SK-N-SH (cell line): ENCODE measurements around the gene S100A10. TPM values are rescaled to one million over a fixed set of nuclear protein-coding genes. Genes with fewer than 3 reads are reported as not detected.

Experiments
- CTCF ChIA-PET: fragments of 300-600, 350-600 bp; formaldehyde crosslinking; extraction: SDS; loops from one replicate; lab custom pipeline; 2021; lab: Yijun Ruan, JAX
- POLR2A ChIA-PET: fragments of 350-600 bp; sonication (Branson Sonifier 250); formaldehyde crosslinking; extraction: SDS; loops from one replicate; lab custom pipeline; 2020; ENCODE audit warnings: antibody characterized with exemption, inconsistent platforms; lab: Yijun Ruan, JAX
- DNase-seq: peaks from one replicate; pipeline ENCODE4 v3.0.0; 2012
- H2AFZ ChIP-seq: fragments of 200-600 bp; sonication (generic); 2 replicates; pipeline ENCODE4 v1.8.1; 2016; ENCODE audit warnings: antibody characterized with exemption, mild to moderate bottlenecking, low read depth
- H3F3A ChIP-seq: fragments of 200-600 bp; sonication (generic); replicated peaks from 2 replicates; pipeline ENCODE3; 2016; ENCODE audit warnings: antibody characterized with exemption, mild to moderate bottlenecking; ENCODE audit not compliant: insufficient read depth
- H3K27ac ChIP-seq, 2 experiments: fragments of 200-500 bp in 1 of 2; fragments of 200-600 bp in 1 of 2; sonication (Bioruptor generic) in 1 of 2; sonication (generic), shearing (Covaris generic) in 1 of 2; 2 replicates each; pipeline versions ENCODE4 v1.5.1 to v1.6.1; 2014 to 2016; ENCODE audit warnings: low read depth in 2 of 2, inconsistent platforms in 1 of 2, low read length in 1 of 2, mild to moderate bottlenecking in 1 of 2, mixed read lengths in 1 of 2
- H3K27me3 ChIP-seq: fragments of 200-600 bp; sonication (generic), shearing (Covaris generic); 2 replicates; pipeline ENCODE4 v1.6.1; 2016; ENCODE audit warnings: mixed run types; ENCODE audit not compliant: insufficient read depth
- H3K36me3 ChIP-seq, 2 experiments: fragments of 200-500 bp in 1 of 2; fragments of 200-600 bp in 1 of 2; sonication (Bioruptor generic) in 1 of 2; sonication (generic) in 1 of 2; replicated peaks in 1 of 2; 2 replicates each; pipeline versions ENCODE3 to v1.5.1; 2014 to 2016; ENCODE audit warnings: low read length in 1 of 2, mild to moderate bottlenecking in 1 of 2; ENCODE audit not compliant: insufficient read depth in 2 of 2, control insufficient read depth in 1 of 2
- H3K4me1 ChIP-seq, 2 experiments: fragments of 200-500 bp in 1 of 2; fragments of 200-600 bp in 1 of 2; sonication (Bioruptor generic) in 1 of 2; sonication (generic), shearing (Covaris generic) in 1 of 2; 2 replicates each; pipeline versions ENCODE4 v1.5.1 to v1.6.1; 2014 to 2016; ENCODE audit warnings: low read depth in 1 of 2, low read length in 1 of 2, mixed run types in 1 of 2; ENCODE audit not compliant: insufficient read depth in 2 of 2, control insufficient read depth in 1 of 2
- H3K4me2 ChIP-seq: fragments of 200-600 bp; sonication (generic), shearing (Covaris generic); 2 replicates; pipeline ENCODE4 v1.6.1; 2017; ENCODE audit warnings: mixed run types
- H3K4me3 ChIP-seq, 2 experiments: fragments of 200-500 bp in 1 of 2; fragments of 200-600 bp in 1 of 2; sonication (Bioruptor generic) in 1 of 2; sonication (generic), shearing (Covaris generic) in 1 of 2; 2 replicates each; pipeline versions ENCODE4 v1.5.1 to v1.8.1; 2014 to 2016; ENCODE audit warnings: low read depth in 2 of 2, inconsistent platforms in 1 of 2, low read length in 1 of 2, mild to moderate bottlenecking in 1 of 2, mixed read lengths in 1 of 2, moderate library complexity in 1 of 2
- H3K79me2 ChIP-seq: fragments of 200-600 bp; sonication (generic); 2 replicates; pipeline ENCODE4 v1.8.1; 2017; ENCODE audit warnings: mild to moderate bottlenecking; ENCODE audit not compliant: insufficient read depth
- H3K9ac ChIP-seq: fragments of 200-600 bp; sonication (generic); 2 replicates; pipeline ENCODE4 v1.6.1; 2017; ENCODE audit warnings: mixed run types
- H3K9me2 ChIP-seq: fragments of 200-600 bp; sonication (generic); 2 replicates; pipeline ENCODE4 v1.6.1; 2017; ENCODE audit warnings: mixed run types
- H3K9me3 ChIP-seq: fragments of 200-600 bp; sonication (generic); 2 replicates; pipeline ENCODE4 v1.6.1; 2017; ENCODE audit warnings: mixed run types, mild to moderate bottlenecking, moderate library complexity
- H4K20me1 ChIP-seq: fragments of 200-600 bp; sonication (generic); 2 replicates; pipeline ENCODE4 v1.6.1; 2017; ENCODE audit warnings: mild to moderate bottlenecking, mixed run types; ENCODE audit not compliant: insufficient read depth
- ELF1 ChIP-seq: IDR thresholded peaks from 2 replicates; pipeline ENCODE4 v1.4.0; 2012
- EZH2phosphoT487 ChIP-seq: fragments of 200-600 bp; sonication (generic); IDR thresholded peaks from 2 replicates; pipeline ENCODE4 v1.6.1; 2017; ENCODE audit warnings: low read depth, mixed run types, mild to moderate bottlenecking, antibody characterized with exemption, moderate library complexity, borderline replicate concordance
- FOSL2 ChIP-seq: IDR thresholded peaks from 2 replicates; pipeline ENCODE4 v1.4.0; 2012; ENCODE audit warnings: low read depth, mild to moderate bottlenecking, moderate library complexity, borderline replicate concordance
- FOXM1 ChIP-seq: IDR thresholded peaks from 2 replicates; pipeline ENCODE4 v1.4.0; 2012; ENCODE audit warnings: low read depth, mild to moderate bottlenecking
- IRF3 ChIP-seq: fragments of 150-350 bp; IDR thresholded peaks from 2 replicates; pipeline ENCODE4 v1.6.1; 2016; ENCODE audit warnings: mild to moderate bottlenecking, low read depth, low read length
- MAX ChIP-seq: IDR thresholded peaks from 2 replicates; pipeline ENCODE4 v1.4.0; 2012; ENCODE audit warnings: low read depth
- MEF2A ChIP-seq: IDR thresholded peaks from 2 replicates; pipeline ENCODE4 v1.4.0; 2012; ENCODE audit warnings: low read depth, borderline replicate concordance
- RAD21 ChIP-seq: IDR thresholded peaks from 2 replicates; pipeline ENCODE4 v1.6.1; 2012; ENCODE audit warnings: mild to moderate bottlenecking, low read length
- RCOR1 ChIP-seq: fragments of 150-350 bp; IDR thresholded peaks from 2 replicates; pipeline ENCODE4 v1.6.1; 2017; ENCODE audit warnings: antibody characterized with exemption, low read length
- SIN3A ChIP-seq: IDR thresholded peaks from 2 replicates; pipeline ENCODE4 v1.6.1; 2012; ENCODE audit warnings: low read depth, mild to moderate bottlenecking, low read length, moderate library complexity, borderline replicate concordance
- TCF12 ChIP-seq: IDR thresholded peaks from 2 replicates; pipeline ENCODE4 v1.4.0; 2012
- TEAD4 ChIP-seq: IDR thresholded peaks from 2 replicates; pipeline ENCODE4 v1.4.0; 2012; ENCODE audit warnings: mild to moderate bottlenecking, borderline replicate concordance; ENCODE audit not compliant: insufficient read depth
- ZBTB33 ChIP-seq: IDR thresholded peaks from 2 replicates; pipeline ENCODE4 v1.4.0; 2012; ENCODE audit warnings: low read depth, borderline replicate concordance
- WGBS: methylation state at CpG from one replicate; pipeline ENCODE4 v1.1.6; 2017; ENCODE audit warnings: low lambda C conversion rate; 5-methylcytosine and 5-hydroxymethylcytosine counted together
- polyA plus RNA-seq, 3 experiments: library from polyadenylated mRNA; depleted of rRNA; stranded (reverse); fragments of >200 nt; gene quantifications; 2 replicates each; pipeline ENCODE4 v1.2.3, GENCODE V29; 2012
- TF ChIP-seq, protein P1 (sequence below): IDR thresholded peaks from 2 replicates; pipeline ENCODE4 v1.6.1; 2012; ENCODE audit warnings: mild to moderate bottlenecking, low read depth, low read length, moderate library complexity

The S100A10 gene
- polyA plus RNA-seq, 1 of the 3 experiments (the other 2 are of a cell fraction) = 161 TPM

DNA sequence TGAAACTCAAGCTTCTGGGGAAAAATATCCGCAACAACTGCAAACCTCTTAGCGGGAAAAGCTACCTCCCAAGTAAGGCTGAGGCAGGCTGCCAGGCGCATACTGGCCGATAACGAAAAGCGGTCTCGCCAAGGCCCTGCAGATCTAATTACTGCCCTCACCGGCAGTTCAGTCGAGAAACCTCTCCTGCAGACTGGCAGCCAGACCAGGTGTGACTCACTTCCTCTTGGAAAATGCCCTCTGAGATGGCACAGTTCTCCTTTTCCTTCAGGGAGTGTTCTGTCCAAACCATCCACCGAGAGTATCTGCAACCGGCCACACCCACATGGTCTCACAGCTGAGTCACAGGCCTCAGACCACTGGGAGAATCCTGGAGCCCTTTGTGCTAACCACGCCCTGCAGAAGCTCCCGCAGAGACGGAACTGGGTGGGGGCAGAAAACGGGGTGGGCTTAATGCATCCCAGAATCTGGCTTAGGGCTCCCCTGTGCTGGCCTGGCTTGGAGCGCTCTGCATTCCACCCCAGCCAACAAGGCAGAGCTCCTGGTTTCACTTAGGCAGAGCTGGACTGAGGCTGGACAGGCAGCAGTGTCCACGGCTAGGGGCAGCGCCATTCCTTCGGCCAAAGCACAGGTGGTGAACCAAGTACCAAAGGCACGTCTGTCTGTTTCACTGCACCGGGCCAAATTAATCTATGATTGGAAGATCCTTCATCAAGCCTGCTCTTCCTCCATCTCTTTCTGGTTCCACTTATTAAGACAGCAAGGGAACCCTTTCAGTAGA is 1.2 kb downstream of the S100A10 start (continued):
- no peak for TF ChIP-seq ELF1
- TF ChIP-seq FOSL2 = peak; percentile 94
- peak; percentile 80 for TF ChIP-seq MAX
- TF ChIP-seq, protein P1, sequence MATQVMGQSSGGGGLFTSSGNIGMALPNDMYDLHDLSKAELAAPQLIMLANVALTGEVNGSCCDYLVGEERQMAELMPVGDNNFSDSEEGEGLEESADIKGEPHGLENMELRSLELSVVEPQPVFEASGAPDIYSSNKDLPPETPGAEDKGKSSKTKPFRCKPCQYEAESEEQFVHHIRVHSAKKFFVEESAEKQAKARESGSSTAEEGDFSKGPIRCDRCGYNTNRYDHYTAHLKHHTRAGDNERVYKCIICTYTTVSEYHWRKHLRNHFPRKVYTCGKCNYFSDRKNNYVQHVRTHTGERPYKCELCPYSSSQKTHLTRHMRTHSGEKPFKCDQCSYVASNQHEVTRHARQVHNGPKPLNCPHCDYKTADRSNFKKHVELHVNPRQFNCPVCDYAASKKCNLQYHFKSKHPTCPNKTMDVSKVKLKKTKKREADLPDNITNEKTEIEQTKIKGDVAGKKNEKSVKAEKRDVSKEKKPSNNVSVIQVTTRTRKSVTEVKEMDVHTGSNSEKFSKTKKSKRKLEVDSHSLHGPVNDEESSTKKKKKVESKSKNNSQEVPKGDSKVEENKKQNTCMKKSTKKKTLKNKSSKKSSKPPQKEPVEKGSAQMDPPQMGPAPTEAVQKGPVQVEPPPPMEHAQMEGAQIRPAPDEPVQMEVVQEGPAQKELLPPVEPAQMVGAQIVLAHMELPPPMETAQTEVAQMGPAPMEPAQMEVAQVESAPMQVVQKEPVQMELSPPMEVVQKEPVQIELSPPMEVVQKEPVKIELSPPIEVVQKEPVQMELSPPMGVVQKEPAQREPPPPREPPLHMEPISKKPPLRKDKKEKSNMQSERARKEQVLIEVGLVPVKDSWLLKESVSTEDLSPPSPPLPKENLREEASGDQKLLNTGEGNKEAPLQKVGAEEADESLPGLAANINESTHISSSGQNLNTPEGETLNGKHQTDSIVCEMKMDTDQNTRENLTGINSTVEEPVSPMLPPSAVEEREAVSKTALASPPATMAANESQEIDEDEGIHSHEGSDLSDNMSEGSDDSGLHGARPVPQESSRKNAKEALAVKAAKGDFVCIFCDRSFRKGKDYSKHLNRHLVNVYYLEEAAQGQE = no peak; the same call in 1 of the 2 replicates
- peak; percentile 26; the same call in 1 of the 2 replicates for TF ChIP-seq MEF2A

- TF ChIP-seq ELF1 = no peak
- TF ChIP-seq IRF3 = no peak
- no peak for TF ChIP-seq TEAD4
- no peak for TF ChIP-seq EZH2phosphoT487
- no peak for TF ChIP-seq FOSL2
- TF ChIP-seq, protein P1 = no peak
- TF ChIP-seq RAD21 = no peak
- no peak for TF ChIP-seq ZBTB33
- TF ChIP-seq TCF12 = no peak
- TF ChIP-seq FOXM1 = no peak
- no peak for TF ChIP-seq SIN3A
- TF ChIP-seq RCOR1 = no peak
- DNase-seq = no peak
- Histone ChIP-seq H3K4me1 (peaks cover 28 to 45% of the 10 kb centered on the region in 2 experiments), H3K9ac (peak overlapping the region; percentile 92; the same call in 1 of the 2 replicates), H3K36me3 (no peaks in the 10 kb centered on the region), H3K27me3 (no peaks in the 10 kb centered on the region), H3K27ac (peak overlapping the region; percentile 95 to 96), H2AFZ (no peak overlapping the region), H3K79me2 (peaks cover 62% of the 10 kb centered on the region), H3F3A (peaks cover 63% of the 10 kb centered on the region), H4K20me1 (peaks cover 29% of the 10 kb centered on the region), H3K4me3 (peak overlapping the region; percentile 73 to 83; a peak in 3 of 4 replicates), H3K4me2 (peak overlapping the region; percentile 84), H3K9me3 (no peaks in the 10 kb centered on the region), H3K9me2 (no peaks in the 10 kb centered on the region)
- WGBS = 16% methylated on average over 6 of the region's 6 CpGs
- POLR2A ChIA-PET = no interaction called here
- CTCF ChIA-PET = interaction anchor here (0.6 to 2.1 kb wide), 5 partner anchors 10 to 58 kb away, joined by 3 to 13 read pairs (median 3); no protein-coding TSS in a partner anchor
These were observed 1.9 kb downstream of the S100A10 start for GRCh38 chr1:151991663-151992302.
